RWPE2 (cell line): ENCODE measurements around the gene HIKESHI.
"Not testable (repeated sequence)": the region's sequence is repeated elsewhere in the genome, so short reads cannot be mapped to it uniquely, and the experiment has no call there.

ENCODE experiments used
- ATAC-seq: fragments of 200-7000 bp; cut with Tn5 transposase; 3 replicates; pipeline ENCODE4 v1.9.1; 2021; ENCODE audit warnings: low read depth
- DNase-seq: peaks from one replicate; pipeline ENCODE4 v3.0.0-alpha.2; 2020; ENCODE audit warnings: low spot score
- H3K27ac ChIP-seq: fragments of 450-650 bp; 2 replicates; pipeline ENCODE4 v1.5.1; 2017; ENCODE audit warnings: mild to moderate bottlenecking; ENCODE audit not compliant: poor library complexity, severe bottlenecking
- H3K27me3 ChIP-seq: fragments of 250-450 bp; sonication (Bioruptor Pico); 2 replicates; pipeline ENCODE4 v1.5.1; 2021; ENCODE audit warnings: mild to moderate bottlenecking, moderate library complexity; ENCODE audit not compliant: insufficient read depth, poor library complexity, severe bottlenecking
- H3K36me3 ChIP-seq: fragments of 250-450 bp; sonication (Bioruptor Pico); 2 replicates; pipeline ENCODE4 v1.5.1; 2020; ENCODE audit warnings: low read depth, mild to moderate bottlenecking, moderate library complexity
- H3K4me1 ChIP-seq: fragments of 250-450 bp; sonication (Bioruptor Pico); 2 replicates; pipeline ENCODE4 v1.5.1; 2021; ENCODE audit warnings: mild to moderate bottlenecking, moderate library complexity; ENCODE audit not compliant: insufficient read depth, poor library complexity, severe bottlenecking
- H3K4me3 ChIP-seq: fragments of 250-450 bp; sonication (Bioruptor Pico); 2 replicates; pipeline ENCODE4 v1.5.1; 2021; ENCODE audit warnings: mild to moderate bottlenecking, moderate library complexity; ENCODE audit not compliant: severe bottlenecking
- H3K9me3 ChIP-seq: fragments of 250-450 bp; sonication (Bioruptor Pico); 2 replicates; pipeline ENCODE4 v1.5.1; 2021; ENCODE audit warnings: mild to moderate bottlenecking, moderate library complexity; ENCODE audit not compliant: severe bottlenecking
- TF ChIP-seq, protein P1 (sequence below): fragments of 450-650 bp; IDR thresholded peaks from one replicate; pipeline ENCODE4 v1.5.1; 2017; ENCODE audit warnings: mild to moderate bottlenecking, moderate library complexity; ENCODE audit not compliant: poor library complexity, severe bottlenecking

HIKESHI gene

GRCh38 chr11:86279747-86280146 lies 22.3 kb upstream of the HIKESHI start:
- Histone ChIP-seq H3K27ac (no peak overlapping the region), H3K4me3 (no peak overlapping the region), H3K36me3 (peaks cover 43% of the 10 kb centered on the region), H3K9me3 (no peaks in the 10 kb centered on the region), H3K4me1 (no peaks in the 10 kb centered on the region), H3K27me3 (no peaks in the 10 kb centered on the region)
- TF ChIP-seq, protein P1, sequence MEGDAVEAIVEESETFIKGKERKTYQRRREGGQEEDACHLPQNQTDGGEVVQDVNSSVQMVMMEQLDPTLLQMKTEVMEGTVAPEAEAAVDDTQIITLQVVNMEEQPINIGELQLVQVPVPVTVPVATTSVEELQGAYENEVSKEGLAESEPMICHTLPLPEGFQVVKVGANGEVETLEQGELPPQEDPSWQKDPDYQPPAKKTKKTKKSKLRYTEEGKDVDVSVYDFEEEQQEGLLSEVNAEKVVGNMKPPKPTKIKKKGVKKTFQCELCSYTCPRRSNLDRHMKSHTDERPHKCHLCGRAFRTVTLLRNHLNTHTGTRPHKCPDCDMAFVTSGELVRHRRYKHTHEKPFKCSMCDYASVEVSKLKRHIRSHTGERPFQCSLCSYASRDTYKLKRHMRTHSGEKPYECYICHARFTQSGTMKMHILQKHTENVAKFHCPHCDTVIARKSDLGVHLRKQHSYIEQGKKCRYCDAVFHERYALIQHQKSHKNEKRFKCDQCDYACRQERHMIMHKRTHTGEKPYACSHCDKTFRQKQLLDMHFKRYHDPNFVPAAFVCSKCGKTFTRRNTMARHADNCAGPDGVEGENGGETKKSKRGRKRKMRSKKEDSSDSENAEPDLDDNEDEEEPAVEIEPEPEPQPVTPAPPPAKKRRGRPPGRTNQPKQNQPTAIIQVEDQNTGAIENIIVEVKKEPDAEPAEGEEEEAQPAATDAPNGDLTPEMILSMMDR: no peak
- ATAC-seq: no peak
- DNase-seq: no peak

- Histone ChIP-seq H3K4me3 (no peak overlapping the region), H3K36me3 (no peaks in the 10 kb centered on the region), H3K27ac (no peak overlapping the region), H3K9me3 (no peaks in the 10 kb centered on the region), H3K27me3 (no peaks in the 10 kb centered on the region), H3K4me1 (no peaks in the 10 kb centered on the region)
- DNase-seq (no peak), ATAC-seq (no peak)
- TF ChIP-seq, protein P1: no peak
Measured at GRCh38 chr11:86287468-86287796, 14.6 kb upstream of the HIKESHI start.

GRCh38 chr11:86288776-86289507 lies 13.1 kb upstream of the HIKESHI start:
- ATAC-seq: no peak

DNA sequence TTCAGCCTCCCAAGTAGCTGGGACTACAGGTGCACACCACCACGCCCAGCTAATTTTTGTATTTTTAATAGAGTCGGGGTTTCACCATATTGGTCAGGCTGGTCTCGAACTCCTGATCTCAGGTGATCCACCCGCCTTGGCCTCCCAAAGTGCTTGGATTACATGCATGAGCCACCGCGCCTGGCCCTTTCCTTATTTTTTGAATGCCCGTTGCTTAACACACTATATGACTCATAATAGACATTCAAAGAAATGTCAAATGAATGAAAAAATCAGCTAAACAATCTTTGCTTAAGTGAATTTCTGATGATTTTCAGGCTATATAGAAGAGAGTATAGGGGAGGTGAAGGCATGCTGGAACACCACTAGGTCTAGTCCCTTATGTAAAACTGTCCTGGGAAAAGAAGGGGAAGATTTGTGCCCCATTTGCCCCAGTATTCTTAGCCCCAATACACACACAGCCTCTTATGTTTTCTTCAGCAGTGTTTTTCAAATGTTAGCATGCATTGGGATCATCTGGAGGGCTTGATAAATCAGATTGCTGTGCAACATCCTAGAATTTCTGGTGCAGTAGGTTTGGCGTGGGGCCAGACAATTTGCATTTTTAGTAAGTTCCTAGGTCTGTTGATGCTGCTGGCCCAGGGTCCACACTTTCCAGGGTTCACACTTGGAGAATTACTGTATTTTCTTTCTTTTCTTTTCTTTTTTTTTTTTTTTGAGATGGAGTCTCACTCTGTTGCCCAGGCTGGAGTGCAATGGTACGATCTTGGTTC lies 12.3 kb upstream of the HIKESHI start:
- H3K9me3 ChIP-seq, H3K4me1 ChIP-seq, H3K27ac ChIP-seq, H3K4me3 ChIP-seq, DNase-seq, H3K27me3 ChIP-seq, H3K36me3 ChIP-seq: not testable (repeated sequence)
- ATAC-seq: 0 out of 3 replicates have a peak, but pooled peaks have one; percentile 30

More at GRCh38 chr11:86288776-86289507, 13.1 kb upstream of the HIKESHI start:
- Histone ChIP-seq H3K36me3 (no peaks in the 10 kb centered on the region), H3K27ac (no peak overlapping the region), H3K4me1 (no peaks in the 10 kb centered on the region), H3K27me3 (no peaks in the 10 kb centered on the region), H3K9me3 (no peaks in the 10 kb centered on the region), H3K4me3 (no peak overlapping the region)
- DNase-seq: no peak
- TF ChIP-seq, protein P1: no peak

DNA sequence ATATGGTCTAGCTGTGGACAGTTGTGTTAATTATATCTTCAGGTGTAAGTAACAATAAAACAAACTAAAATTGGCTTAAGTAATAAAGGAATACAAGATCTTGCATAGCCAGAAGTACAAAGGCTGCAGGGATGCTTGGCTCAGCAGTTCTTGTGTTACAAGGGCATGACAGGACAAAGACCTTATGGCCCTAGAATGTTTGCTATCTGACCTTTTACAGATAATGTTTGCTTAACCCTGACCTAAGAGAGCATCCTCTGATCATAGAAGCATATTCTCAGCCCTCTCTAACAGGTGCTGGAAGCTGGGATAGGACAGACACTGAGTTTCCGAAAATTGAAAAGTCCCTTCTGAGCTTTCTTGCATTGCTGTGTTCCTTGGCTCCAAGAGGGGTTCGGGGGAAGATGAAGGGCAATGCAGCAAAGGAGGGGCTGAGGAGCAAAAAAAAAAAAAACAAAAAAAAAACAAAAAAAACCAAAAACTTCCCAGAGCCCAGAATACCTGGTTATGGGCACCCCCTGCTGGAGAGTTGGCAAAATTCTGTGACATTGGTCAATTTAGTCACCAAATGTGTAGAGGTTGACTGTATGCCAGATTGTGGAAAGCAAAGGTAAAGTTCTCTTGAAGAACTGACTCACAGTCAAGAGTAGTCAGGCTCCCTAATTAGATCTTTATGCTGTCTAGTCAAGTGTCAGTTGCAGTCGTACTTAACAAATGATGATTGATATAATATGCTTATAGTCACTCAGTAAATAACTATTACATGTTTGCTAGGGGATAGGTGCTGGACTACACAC lies 10.4 kb upstream of the HIKESHI start:
- ATAC-seq (peak; percentile 44; the same call in 2 of the 3 replicates), DNase-seq (no peak)
- no peaks in the 10 kb centered on the region for H3K27me3 ChIP-seq
- no peak overlapping the region for H3K27ac ChIP-seq
- no peak overlapping the region for H3K4me3 ChIP-seq
- TF ChIP-seq, protein P1: peak; percentile 85
- no peaks in the 10 kb centered on the region for H3K36me3 ChIP-seq
- no peaks in the 10 kb centered on the region for H3K4me1 ChIP-seq
- H3K9me3 ChIP-seq: no peaks in the 10 kb centered on the region
